Activated T-cell treated with anti-CD3 and anti-CD28 coated beads for 4 hours (primary cell): ENCODE data around the gene INTU.
"Not testable (repeated sequence)": the region's sequence is repeated elsewhere in the genome, so short reads cannot be mapped to it uniquely, and the experiment has no call there.

Source experiments
- DNase-seq: peaks from one replicate; pipeline ENCODE4 v3.0.0-alpha.2; 2020

The INTU gene

GRCh38 chr4:127632420-127633403 lies at the start of gene INTU:
Gene INTU (plus strand): TSS chr4:127632957. CDS start chr4:127633035, 78 bp downstream.
- DNase-seq: no peak

- DNase-seq: not testable (repeated sequence)
These were observed 46.3 kb upstream of the INTU start for GRCh38 chr4:127586496-127586895.

DNA sequence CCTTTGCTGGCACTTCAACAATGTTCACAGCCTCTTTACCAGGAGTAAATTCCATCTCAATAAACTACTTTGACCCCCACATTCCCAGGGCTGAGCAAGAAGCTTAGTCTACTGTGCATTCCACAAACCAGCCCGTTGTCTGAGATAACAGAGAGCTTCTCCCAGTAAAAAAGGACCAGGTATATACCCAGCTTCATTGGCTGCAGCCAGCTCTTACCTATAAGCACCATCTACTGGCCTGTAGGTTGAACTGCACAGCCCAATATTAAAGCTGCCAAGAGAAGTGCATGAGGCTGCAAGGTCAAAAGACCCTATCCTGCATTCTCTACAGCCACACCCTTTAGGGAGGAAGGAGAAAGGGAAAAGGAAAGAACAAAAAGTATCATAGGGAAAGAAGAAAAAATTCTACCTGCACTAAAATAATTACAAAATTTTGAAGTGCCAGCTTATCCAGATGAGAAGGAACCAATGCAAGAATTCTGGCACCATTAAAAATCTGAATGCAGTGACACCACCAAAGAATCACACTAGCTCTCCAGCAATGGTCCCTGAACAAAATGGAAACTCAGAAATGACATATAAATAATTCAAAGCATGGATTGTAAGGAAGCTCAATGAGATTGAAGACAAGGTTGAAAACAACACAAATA lies 45.7 kb upstream of the INTU start:
- no peak for DNase-seq

DNA sequence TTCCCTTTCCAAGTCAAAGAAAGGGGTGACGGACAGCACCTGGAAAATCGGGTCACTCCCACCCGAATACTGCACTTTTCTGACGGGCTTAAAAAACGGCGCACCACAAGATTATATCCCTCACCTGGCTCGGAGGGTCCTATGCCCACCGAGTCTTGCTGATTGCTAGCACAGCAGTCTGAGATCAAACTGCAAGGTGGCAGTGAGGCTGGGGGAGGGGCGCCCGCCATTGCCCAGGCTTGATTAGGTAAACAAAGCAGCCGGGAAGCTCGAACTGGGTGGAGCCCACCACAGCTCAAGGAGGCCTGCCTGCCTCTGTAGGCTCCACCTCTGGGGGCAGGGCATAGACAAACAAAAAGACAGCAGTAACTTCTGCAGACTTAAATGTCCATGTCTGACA lies 43.6 kb upstream of the INTU start:
- DNase-seq: not testable (repeated sequence)

DNA sequence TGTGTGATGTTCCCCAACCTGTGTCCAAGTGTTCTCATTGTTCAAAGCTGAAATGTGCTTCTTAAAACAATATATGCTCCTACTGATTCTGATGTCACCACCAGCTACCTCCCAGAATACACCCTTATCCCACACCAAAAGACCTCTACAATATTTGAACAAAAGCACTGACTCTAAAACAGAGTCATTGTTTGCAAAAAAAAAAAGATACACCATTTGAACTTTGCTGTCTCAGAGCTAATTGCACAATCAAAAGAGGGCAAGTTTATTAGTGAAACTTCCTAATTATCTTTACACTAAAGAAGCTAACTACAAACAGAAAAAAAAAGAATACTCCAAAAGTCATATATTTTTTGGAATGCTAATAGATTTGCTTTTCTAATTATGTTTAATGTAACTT lies 34.1 kb upstream of the INTU start:
- DNase-seq: no peak

DNA sequence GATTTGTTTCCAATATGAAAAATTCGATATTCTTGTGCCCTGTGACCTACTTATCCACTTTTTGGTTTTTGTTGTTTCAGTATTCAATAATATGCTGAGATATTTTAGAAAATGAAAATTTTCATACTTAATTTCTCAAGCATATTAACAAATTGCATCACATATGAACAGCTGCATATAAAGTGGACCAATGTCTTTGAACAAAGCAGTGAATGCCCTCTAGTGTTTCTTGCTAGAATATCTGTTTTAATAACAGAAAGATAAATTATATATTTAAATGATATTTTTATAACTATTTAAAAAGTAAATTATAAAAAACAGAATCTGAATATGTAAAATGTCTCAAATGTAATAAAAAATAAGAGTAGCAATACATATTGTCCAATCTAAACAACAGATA lies 31.7 kb upstream of the INTU start:
- no peak for DNase-seq

DNA sequence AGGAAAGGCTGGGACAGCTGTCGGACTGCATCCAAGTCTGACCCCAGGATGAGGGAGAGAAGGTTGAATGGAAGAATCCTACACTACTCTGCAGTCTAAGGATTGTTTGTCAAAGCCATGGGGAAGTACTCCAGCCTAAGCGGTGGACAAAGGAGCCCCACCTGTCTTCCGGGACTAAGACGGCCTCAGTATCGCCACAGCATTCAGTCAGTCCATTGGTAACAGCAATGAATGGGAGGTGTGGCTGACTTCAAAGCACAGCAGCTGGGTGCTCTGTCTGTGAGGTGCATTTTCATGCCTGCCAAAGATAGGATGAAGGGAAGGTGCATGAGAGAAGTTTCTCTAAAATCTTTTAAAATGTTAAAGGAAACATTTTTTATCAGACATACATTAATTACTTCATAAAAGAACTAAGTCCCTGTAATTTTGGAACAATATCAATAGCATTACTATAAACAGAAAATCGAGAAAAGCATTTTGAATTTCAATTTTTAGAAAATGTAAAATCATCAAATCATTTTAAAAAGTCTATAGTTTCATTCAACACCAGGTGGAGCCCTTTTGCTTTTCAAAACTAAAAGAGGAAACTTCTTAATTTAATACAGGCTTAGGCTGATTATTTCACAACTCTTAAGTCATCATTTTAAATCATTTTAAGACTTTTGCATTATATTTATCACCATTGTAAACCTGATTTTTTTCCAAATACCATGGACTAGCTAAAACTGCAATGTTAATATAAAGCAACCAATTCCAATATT lies 27.6 kb upstream of the INTU start:
- no peak for DNase-seq

DNA sequence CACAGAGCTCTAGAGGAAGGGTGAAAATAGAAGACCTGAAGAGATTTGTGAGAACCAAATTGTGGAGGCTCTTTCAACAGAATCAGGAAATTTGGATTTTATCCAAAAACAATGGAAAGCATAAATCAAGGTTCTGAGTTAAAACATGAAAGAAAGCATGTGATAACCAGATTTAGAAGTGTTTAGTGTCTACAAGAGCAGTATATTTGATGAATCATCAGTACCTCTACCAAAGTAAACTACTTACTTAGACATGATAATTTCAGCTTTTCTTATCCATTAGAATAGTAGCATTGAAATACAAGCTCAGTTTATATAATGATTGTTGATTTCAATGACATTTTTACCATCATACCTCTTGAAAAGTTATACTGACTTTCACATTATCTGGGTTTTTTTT lies 25.9 kb upstream of the INTU start:
- DNase-seq: no peak

- DNase-seq: no peak
These were observed 23.3 kb upstream of the INTU start for GRCh38 chr4:127609484-127609883.

GRCh38 chr4:127610488-127610887 lies 22.3 kb upstream of the INTU start:
- no peak for DNase-seq

DNA sequence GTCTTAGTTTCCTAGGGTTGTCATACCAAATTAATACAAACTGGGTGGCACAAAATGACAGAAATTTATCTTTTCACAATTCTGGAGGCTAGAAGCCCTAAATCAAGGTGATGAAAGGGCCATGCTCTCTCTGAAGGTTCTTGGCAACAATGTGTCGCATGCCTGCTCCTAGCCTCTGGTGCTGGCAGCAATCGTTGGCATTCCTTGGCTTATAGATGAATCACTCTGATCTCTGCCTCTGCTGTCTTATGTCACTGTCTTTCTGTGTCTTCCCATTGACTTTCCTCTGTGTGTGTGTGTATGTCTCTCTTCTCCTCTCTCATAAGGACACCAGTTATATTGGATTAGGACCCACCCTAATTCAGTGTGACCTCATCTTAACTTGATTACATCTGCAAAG lies 15.9 kb upstream of the INTU start:
- no peak for DNase-seq

DNA sequence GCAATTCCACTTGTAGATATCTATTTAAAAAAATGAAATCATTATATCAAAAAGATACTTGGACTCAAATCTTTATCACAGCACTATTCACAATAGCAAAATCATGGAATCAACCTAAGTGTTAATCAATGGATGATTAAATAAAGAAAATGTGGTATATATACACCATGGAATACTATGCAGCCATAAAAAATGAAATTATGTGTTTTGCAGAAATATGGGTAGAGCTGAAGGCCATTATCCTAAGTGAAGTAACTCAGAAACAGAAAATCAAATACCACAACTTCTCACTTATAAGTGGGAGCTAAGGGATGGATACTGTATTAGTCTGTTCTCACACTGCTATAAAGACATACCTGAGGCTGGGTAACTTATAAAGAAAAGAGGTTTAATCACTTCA lies 14.3 kb upstream of the INTU start:
- no peak for DNase-seq

DNA sequence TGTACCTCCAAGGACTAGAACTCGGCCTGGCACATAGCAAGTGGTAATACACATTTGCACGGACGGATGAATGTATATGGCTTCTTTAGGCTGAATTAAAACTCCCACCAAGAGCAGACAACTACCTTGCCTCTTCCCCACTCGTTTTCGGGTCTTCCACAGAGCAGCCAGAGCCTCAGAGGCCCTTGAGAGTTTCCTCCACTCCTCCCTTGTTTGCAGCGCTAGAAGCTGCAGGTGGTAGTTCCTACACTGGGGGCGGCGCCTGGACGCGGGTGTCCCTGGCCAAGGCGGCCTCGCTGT lies 10.2 kb upstream of the INTU start:
- DNase-seq: no peak

GRCh38 chr4:127622921-127623796 lies 9.6 kb upstream of the INTU start:
- no peak for DNase-seq

GRCh38 chr4:127623797-127624083 lies 9.0 kb upstream of the INTU start:
- DNase-seq: no peak

- no peak for DNase-seq
These were observed 8.6 kb upstream of the INTU start for GRCh38 chr4:127624173-127624572.

- no peak for DNase-seq
These were observed 3.4 kb upstream of the INTU start for GRCh38 chr4:127629371-127629770.

GRCh38 chr4:127630152-127630551 lies 2.6 kb upstream of the INTU start:
- DNase-seq: no peak

GRCh38 chr4:127631420-127631819 lies 1.3 kb upstream of the INTU start:
- no peak for DNase-seq

DNA sequence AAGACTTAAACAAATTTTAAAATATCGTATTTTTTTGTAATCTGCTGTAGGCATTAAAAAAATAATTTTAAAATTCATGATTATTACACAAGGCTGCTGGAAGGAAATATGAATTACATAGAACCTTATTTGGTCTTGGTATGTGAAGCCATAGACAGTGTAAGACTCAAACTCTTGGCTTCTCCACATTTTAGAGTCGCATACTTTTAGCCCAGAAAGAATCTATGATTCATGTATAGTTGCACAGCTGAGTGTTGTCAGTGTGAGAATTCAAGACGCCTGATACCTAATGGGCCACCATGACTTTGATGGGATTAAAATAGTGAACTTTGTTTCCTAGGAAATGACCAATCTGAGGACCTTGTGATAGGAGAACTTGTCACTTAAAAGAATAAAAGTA lies 1.4 kb downstream of the INTU start:
- no peak for DNase-seq

DNA sequence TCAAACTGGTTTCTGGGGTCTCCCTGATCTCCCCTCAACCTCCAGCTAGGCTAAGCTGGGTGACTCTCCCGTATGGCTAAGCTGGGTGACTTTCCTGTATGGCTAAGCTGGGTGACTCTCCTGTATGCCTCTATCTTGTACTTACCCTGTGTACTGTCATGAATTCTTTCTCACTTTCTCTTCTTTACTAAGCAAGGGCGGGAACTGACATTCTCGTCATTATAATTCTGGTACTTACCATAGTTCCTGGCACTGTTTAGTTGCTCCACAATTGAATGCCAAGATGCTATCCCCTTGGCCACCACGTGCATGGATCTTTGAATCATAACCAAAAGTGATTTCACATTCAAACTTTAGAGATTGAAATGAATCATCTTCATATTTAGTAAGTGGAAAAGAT lies 8.8 kb downstream of the INTU start:
- DNase-seq: no peak

DNA sequence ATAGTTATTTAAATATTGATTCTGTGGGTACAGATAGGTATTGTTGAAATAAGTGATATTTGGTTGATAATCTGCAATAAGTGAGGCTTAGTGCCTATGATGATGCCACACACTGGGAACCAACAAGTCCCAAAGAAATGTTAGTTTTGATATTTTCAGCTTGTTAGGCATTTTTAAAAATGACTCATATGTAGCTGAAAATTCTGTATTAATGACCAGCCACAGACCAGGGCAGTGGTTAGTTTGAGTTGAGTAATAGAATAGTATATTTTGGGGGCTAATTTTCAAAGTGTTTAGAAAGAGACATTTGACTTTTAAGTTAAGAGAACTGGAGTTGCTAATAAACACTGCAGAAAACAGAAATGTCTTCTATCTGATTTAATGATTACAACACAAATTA lies 9.4 kb downstream of the INTU start:
- DNase-seq: no peak

GRCh38 chr4:127643791-127644190 lies 11.0 kb downstream of the INTU start:
- no peak for DNase-seq
